IPS-NIHi11 (cell line): ENCODE measurements around the gene HOXC10.
A peak's percentile ranks its signal among the peaks of the same experiment; 100 is the strongest.

ENCODE experiments used
- DNase-seq: peaks from one replicate; pipeline ENCODE4 v3.0.0; 2012; ENCODE audit warnings: mixed read lengths, low spot score

Gene HOXC10

GRCh38 chr12:54003625-54004024 is 18.7 kb downstream of the HOXC10 start:
- DNase-seq: no peak

- no peak for DNase-seq
These were observed 19.3 kb downstream of the HOXC10 start for GRCh38 chr12:54004063-54004840.

- DNase-seq: no peak
These were observed 20.0 kb downstream of the HOXC10 start for GRCh38 chr12:54004841-54005530.

- DNase-seq: no peak
These were observed 20.5 kb downstream of the HOXC10 start for GRCh38 chr12:54005531-54005852.

DNA sequence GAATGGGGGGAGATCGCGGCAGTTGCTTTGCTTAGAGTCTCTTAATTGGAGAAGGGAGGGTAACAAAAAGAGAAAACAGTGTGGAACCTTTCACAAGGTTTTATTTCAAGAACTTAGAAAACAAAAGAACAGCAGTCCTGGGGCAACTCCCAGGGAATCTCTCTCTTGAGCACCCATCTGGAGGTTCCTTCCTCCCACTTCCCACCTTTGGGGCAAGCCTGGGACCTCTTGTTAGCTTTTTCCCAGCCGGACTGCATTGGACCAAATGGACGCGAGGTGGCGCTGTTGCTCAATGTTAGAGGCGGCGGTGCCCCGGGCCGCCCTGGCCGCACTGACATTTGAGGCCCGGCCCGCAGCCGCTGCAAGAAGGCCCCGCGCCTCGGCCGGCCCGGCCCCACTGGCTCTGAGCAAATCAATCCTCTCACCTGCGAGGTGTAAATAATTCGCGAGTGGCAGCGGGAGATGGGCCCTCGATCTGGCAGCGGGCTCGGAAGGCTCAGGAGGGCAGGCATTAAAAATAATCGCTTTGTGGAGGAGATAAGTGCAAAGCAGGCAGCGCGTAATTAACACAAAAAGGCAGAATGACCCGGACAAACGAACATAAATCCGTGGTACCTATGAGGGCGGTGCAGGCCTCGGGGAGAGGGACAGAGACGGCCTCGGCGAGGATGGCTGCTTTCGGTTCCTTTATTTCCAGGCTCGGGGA is 21.1 kb downstream of the HOXC10 start:
- DNase-seq: peak; percentile 92

DNA sequence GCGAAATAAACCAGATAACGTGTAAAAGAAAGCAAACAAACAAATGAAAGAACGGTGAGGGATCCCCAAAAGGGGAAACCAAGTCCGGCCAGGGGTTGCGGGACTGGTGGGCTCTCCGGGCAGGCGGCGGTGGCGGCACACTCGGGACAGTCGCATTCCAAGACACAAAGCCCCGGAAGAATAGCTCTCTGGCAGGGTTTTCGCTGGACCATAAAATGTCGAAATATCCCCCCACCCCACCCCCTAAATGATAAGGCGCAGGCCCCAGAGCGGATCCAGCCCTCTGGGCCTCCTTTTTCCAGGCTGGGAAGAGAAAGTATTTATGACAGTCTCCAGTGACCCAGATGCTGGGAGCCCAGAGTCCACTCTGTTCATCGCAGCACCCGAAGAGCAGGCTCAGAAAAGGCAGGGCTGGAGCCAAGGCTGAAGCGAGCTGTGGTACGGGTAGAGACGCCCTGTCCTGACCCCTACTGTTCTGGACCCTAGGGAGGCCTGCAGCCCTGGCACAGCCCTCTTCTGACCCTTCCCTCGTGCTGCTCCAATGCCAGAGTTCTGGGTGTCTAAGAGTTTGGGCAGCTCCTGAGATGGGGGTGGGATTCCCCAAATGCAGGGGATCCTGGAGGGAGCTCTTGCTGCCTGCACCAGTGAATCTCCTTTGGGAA is 21.7 kb downstream of the HOXC10 start:
- no peak for DNase-seq

DNA sequence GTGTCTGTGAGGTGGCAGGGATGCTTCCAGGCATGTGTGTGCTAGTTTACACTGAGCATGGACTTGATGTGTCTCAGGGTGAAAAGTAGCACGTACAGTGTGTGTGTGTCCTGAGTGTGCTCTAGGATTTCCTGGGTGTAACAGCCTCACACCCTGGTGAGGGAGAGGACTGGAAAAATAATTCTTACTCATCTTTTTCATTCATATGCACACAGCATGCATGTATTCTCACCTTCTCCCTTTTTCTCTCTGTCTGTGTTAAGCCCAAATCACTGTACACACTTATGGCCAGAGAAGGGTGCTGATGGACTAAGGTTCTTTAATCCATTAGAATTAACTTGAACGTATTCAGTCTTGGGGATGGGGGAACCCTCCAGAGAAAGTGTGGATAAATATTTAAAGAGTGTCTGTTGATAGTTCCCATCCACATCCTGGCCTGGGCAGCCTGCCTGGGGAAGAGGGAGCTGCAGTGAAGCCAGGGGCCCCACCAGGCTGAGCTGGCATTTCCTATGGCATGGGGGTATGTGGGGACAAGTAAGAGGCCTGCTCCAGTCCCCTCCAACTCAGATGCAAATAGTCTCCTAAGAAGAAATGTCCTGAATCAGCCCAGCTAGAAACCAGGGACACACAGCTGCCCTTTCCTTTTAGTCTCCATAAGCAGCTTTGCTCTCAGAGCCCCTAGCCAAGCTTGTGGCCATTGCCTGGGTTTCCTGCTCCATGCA is 22.8 kb downstream of the HOXC10 start:
- DNase-seq: no peak

DNA sequence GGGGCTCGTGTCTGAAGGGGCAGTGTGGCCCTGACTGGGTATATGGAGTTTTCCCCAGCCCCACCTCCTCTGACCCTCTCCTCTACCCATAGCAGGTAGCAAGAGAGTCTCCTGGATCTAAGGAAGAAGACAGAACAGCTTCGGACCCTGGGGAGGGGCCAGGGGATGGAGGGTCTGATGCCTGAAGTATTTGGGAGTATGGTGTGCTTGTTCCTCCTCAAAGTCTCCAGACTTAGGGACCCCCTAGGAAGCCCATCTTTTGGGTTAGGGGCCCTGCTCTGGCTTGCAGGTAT is 23.3 kb downstream of the HOXC10 start:
- no peak for DNase-seq

DNA sequence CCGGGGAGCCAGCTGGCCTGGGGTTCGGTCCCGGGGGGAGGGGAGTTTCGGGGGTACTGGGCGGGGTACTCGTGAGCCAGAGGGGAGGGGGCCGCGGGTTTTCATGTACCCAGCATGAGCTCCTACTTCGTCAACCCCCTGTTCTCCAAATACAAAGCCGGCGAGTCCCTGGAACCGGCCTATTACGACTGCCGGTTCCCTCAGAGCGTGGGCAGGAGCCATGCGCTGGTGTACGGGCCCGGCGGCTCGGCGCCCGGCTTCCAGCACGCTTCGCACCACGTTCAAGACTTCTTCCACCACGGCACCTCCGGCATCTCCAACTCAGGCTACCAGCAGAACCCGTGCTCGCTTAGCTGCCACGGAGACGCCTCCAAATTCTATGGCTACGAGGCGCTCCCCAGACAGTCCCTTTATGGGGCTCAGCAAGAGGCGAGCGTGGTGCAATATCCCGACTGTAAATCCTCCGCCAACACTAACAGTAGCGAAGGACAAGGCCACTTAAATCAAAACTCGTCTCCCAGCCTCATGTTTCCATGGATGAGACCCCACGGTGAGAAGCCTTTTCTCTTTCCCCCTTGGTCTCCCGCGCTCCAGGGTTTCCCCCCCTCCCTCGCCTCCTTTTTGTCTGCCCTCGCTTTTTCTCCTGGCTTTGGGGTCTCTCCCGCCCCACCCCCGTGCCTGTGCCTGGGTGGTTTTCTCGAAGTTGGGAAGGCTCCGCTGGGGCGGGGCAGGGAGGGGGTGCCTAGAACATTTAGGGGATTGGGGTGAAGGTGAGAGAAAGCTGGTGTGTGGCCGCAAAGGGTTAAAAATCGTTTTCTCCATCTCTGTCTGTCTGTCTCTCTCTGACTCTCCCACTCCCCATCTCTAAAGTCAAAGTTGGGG is 24.5 kb downstream of the HOXC10 start:
- DNase-seq: no peak

GRCh38 chr12:54010053-54010971 is 25.4 kb downstream of the HOXC10 start:
- no peak for DNase-seq

GRCh38 chr12:54010972-54011664 is 26.2 kb downstream of the HOXC10 start:
- DNase-seq: no peak

- DNase-seq: no peak
These were observed 27.0 kb downstream of the HOXC10 start for GRCh38 chr12:54011665-54012532.

- DNase-seq: no peak
These were observed 27.9 kb downstream of the HOXC10 start for GRCh38 chr12:54012631-54013409.

- no peak for DNase-seq
These were observed 29.6 kb downstream of the HOXC10 start for GRCh38 chr12:54014377-54015017.

DNA sequence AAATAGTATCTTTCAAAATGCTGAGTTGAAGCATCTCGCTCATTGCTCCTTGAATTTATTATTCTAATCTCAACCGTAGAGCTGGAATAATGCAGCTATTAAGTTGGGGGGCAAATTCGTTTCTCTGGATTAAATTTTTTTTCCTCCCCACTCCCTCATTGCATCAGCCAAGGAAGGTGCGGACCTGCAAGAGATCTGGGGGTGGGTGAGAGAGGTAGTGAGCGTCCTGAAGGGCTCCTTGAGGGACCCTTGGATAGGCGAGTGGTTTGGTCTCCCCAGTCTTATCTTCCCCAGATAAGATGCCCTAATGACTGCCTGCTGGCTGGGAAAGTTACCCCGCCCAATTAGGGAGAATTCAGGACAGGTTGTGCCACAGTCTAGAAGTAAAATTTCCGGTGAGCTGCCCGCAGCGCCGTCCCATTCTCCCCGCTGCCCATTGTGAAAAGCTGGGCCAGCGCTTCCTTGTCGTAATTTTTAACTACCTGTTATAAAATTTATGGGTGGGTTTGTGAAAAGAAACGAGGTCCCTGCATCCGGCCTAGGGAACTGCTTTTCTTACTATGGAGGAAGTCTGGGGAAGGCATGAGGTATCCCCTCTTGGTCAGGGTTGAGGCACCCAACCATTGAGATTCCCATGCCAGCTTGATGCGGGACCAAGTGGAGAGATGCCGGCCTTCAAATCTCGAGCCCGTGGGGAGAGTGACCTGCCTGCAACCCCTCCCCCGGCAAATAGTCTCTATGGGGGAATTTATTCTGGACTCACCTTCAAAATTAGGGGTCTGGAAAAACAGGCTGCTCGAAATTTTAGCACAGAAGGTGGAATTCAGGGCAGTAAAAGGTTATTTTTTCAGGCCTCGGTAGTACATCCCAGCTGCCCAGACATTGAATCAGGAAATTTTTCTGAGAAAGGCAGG is 30.3 kb downstream of the HOXC10 start:
- no peak for DNase-seq

- DNase-seq: no peak
These were observed 31.1 kb downstream of the HOXC10 start for GRCh38 chr12:54016051-54016450.
